ENCODE measurements around the gene RAB3C.
"Not testable (repeated sequence)": the region's sequence is repeated elsewhere in the genome, so short reads cannot be mapped to it uniquely, and the experiment has no call there.

- not testable (repeated sequence) for TF ChIP-seq CTCF (conservative IDR thresholded peaks at IDR 0.05); ZFX (IDR thresholded peaks at IDR 0.05)
Observed at GRCh38 chr5:58563016-58563700, 19.7 kb upstream of the RAB3C start.
